GM12878 (cell line): ENCODE data around the gene CORO1C. TPM values are rescaled to one million over a fixed set of nuclear protein-coding genes. Genes with fewer than 3 reads are reported as not detected.

ENCODE experiments used
- ATAC-seq: fragments of 200-7000 bp; cut with Tn5 transposase; 3 replicates; pipeline ENCODE4 v1.9.1; 2020; ENCODE audit warnings: mild to moderate bottlenecking, moderate library complexity
- BruUV-seq: library from RNA; stranded (reverse); fragments of 400-500 nt; replicated peaks from 2 replicates; lab custom pipeline; 2021; lab: Mats Ljungman, UMichigan
- CTCF ChIA-PET: fragments of 300-600 bp; sonication (Branson Sonifier 250); formaldehyde crosslinking; extraction: SDS; loops from one replicate; lab custom pipeline; 2021; ENCODE audit warnings: inconsistent platforms; lab: Yijun Ruan, JAX
- POLR2A ChIA-PET: fragments of 350-600 bp; formaldehyde crosslinking; extraction: SDS; loops from one replicate; lab custom pipeline; 2021; ENCODE audit warnings: inconsistent platforms; lab: Charles Lee
- RAD21 ChIA-PET: fragments of 300-600 bp; sonication (Branson Sonifier 250); formaldehyde crosslinking; loops from one replicate; lab custom pipeline; 2023; ENCODE audit warnings: antibody characterized with exemption; ENCODE audit not compliant: unreplicated experiment; lab: Charles Lee
- SMC1A ChIA-PET: fragments of 300-600 bp; sonication (Branson Sonifier 250); formaldehyde crosslinking; loops from one replicate; lab custom pipeline; 2023; ENCODE audit not compliant: unreplicated experiment, uncharacterized antibody; lab: Charles Lee
- DNase-seq: peaks from one replicate; pipeline ENCODE4 v3.0.0-alpha.2; 2011; ENCODE audit warnings: low read depth, low spot score
- FAIRE-seq: peaks from 3 replicates; lab custom pipeline; 2011; peaks lifted over from hg19 to GRCh38; lab: Jason Lieb, UNC
- H2AFZ ChIP-seq: 2 replicates; pipeline ENCODE4 v1.6.0; 2011; ENCODE audit warnings: low read depth, low read length, control low read depth; ENCODE audit not compliant: control insufficient read depth
- H3K27ac ChIP-seq: 2 replicates; pipeline ENCODE4 v1.5.1; 2011; ENCODE audit warnings: control low read depth; ENCODE audit not compliant: control insufficient read depth, insufficient read depth
- H3K27me3 ChIP-seq, 2 experiments: replicated peaks in 1 of 2; 2 replicates each; pipeline versions ENCODE4 v1.6.0 to v1.6.1; 2011; ENCODE audit warnings: low read length in 1 of 2; ENCODE audit not compliant: control insufficient read depth in 2 of 2, insufficient read depth in 2 of 2
- H3K36me3 ChIP-seq, 2 experiments: 2 replicates each; pipeline ENCODE4 v1.5.1; 2011; ENCODE audit warnings: low read length in 1 of 2; ENCODE audit not compliant: control insufficient read depth in 2 of 2, insufficient read depth in 2 of 2
- H3K4me1 ChIP-seq: 2 replicates; pipeline ENCODE4 v1.6.1; 2011; ENCODE audit warnings: mild to moderate bottlenecking, low read length, moderate library complexity, mixed read lengths; ENCODE audit not compliant: control insufficient read depth, insufficient read depth
- H3K4me2 ChIP-seq: 2 replicates; pipeline ENCODE4 v1.6.0; 2011; ENCODE audit warnings: control low read depth; ENCODE audit not compliant: control insufficient read depth, insufficient read depth
- H3K4me3 ChIP-seq: fragments of 200-600 bp; sonication (generic); 2 replicates; pipeline ENCODE4 v1.5.1; 2016
- H3K79me2 ChIP-seq: 2 replicates; pipeline ENCODE4 v1.6.0; 2011; ENCODE audit warnings: low read length; ENCODE audit not compliant: control insufficient read depth, insufficient read depth
- H3K9ac ChIP-seq: 2 replicates; pipeline ENCODE4 v1.8.0; 2011; ENCODE audit warnings: low read length, control low read depth, mixed read lengths; ENCODE audit not compliant: control insufficient read depth, insufficient read depth
- H3K9me3 ChIP-seq: replicated peaks from 3 replicates; pipeline ENCODE4 v1.5.1; 2011; ENCODE audit warnings: mild to moderate bottlenecking, low read length; ENCODE audit not compliant: control insufficient read depth, insufficient read depth
- H4K20me1 ChIP-seq: 2 replicates; pipeline ENCODE4 v1.6.0; 2011; ENCODE audit not compliant: control insufficient read depth, insufficient read depth
- CHD1 ChIP-seq: IDR thresholded peaks from 2 replicates; pipeline ENCODE4 v1.6.1; 2012; ENCODE audit warnings: low read depth, low read length, improper control_type of control experiment
- GATAD2B ChIP-seq: fragments of 450-650 bp; conservative IDR thresholded peaks from 2 replicates; pipeline ENCODE4 v1.6.1; 2017; ENCODE audit warnings: low read depth, mild to moderate bottlenecking, moderate library complexity
- LARP7 ChIP-seq: fragments of 450-650 bp; IDR thresholded peaks from 2 replicates; pipeline ENCODE4 v1.6.1; 2017; ENCODE audit warnings: mild to moderate bottlenecking
- NKRF ChIP-seq: fragments of 450-650 bp; conservative IDR thresholded peaks from 2 replicates; pipeline ENCODE4 v1.6.1; 2017; ENCODE audit warnings: mild to moderate bottlenecking, moderate library complexity
- SRF ChIP-seq, 2 experiments: IDR thresholded peaks; 2 replicates each; pipeline ENCODE4 v1.6.1; 2011; ENCODE audit warnings: low read depth in 2 of 2, low read length in 2 of 2, mild to moderate bottlenecking in 1 of 2, moderate library complexity in 1 of 2
- SUPT20H ChIP-seq: IDR thresholded peaks from 2 replicates; pipeline ENCODE4 v1.6.1; 2011; ENCODE audit warnings: low read depth, mild to moderate bottlenecking, low read length, moderate library complexity, borderline replicate concordance; ENCODE audit not compliant: control insufficient read depth
- WGBS: methylation state at CpG from one replicate; pipeline ENCODE4 v1.1.6; 2016; ENCODE audit warnings: low lambda C conversion rate; ENCODE audit not compliant: insufficient replicate concordance, insufficient coverage; ENCODE audit errors: missing lambda C conversion rate; 5-methylcytosine and 5-hydroxymethylcytosine counted together
- in situ Hi-C: fragments of 300-500 bp; cut with MboI; formaldehyde crosslinking; loops from 9 replicates; pipeline ENCODE4 v1.14.3; 2018; ENCODE audit warnings: mixed read lengths
- intact Hi-C: fragments of 100-400 bp; cut with micrococcal nuclease; formaldehyde crosslinking; loops from one replicate; pipeline ENCODE4 v1.14.2; 2022; ENCODE audit not compliant: unreplicated experiment
- polyA plus RNA-seq, 11 experiments: library from polyadenylated mRNA; depleted of rRNA in 4 of 11; unstranded in 6 of 11; stranded (reverse) in 5 of 11; fragments of >200 nt; fragmentation: Nextera tagmentation in 4 of 11; fragmentation: Illumina TruSeq in 1 of 11; extraction: Ambion mirVana in 4 of 11; extraction: Trizol in 1 of 11; gene quantifications; 1 replicate in 1 of 11; 2 replicates in 10 of 11; pipeline versions ENCODE4 v1.2.1 to v1.2.3, GENCODE V29; 2011 to 2016; ENCODE audit warnings: inconsistent platforms in 2 of 11, missing spikeins in 2 of 11, low read depth in 1 of 11
- total RNA-seq, 4 experiments: library from RNA; depleted of rRNA in 3 of 4; stranded (reverse); fragments of >200 nt in 3 of 4; fragmentation: Illumina TruSeq in 1 of 4; extraction: Trizol in 1 of 4; gene quantifications; 2 replicates each; pipeline versions ENCODE4 v1.2.1 to v1.2.3, GENCODE V29; 2013 to 2021

The CORO1C gene
- total and polyA plus RNA-seq, 10 of the 15 experiments (the other 5 are each of a cell fraction or from before 2014, with no cell fraction given) = 52.7 to 254 (median 171) TPM

GRCh38 chr12:108753976-108754375, 22.7 kb upstream of the CORO1C start:
- Histone ChIP-seq H3K79me2 (no peaks in the 10 kb centered on the region), H3K4me2 (no peak overlapping the region), H3K27me3 (no peaks in the 10 kb centered on the region), H3K27ac (no peak overlapping the region), H4K20me1 (no peaks in the 10 kb centered on the region), H2AFZ (no peak overlapping the region), H3K9ac (no peak overlapping the region), H3K9me3 (no peaks in the 10 kb centered on the region), H3K4me1 (no peaks in the 10 kb centered on the region), H3K4me3 (no peak overlapping the region), H3K36me3 (no peaks in the 10 kb centered on the region)
- DNase-seq (no peak), ATAC-seq (no peak), FAIRE-seq (no peak)
- WGBS = 65% methylated on average over 6 of the region's 6 CpGs
- in situ Hi-C loops = no loop called here
- TF ChIP-seq CHD1 = no peak
- no peak for TF ChIP-seq NKRF
- TF ChIP-seq SRF (IDR thresholded peaks at IDR 0.05; ENCODE audit: low read depth in 2 of 2, low read length in 2 of 2) = no peak
- TF ChIP-seq LARP7 = no peak
- no peak for TF ChIP-seq SUPT20H
- TF ChIP-seq GATAD2B = no peak
- ChIA-PET CTCF (interaction anchor here (0.6 to 2.9 kb wide), 2 partner anchors 44 to 90 kb away, joined by 4 to 12 read pairs; no protein-coding TSS in a partner anchor), SMC1A (interaction anchor here (1.1 kb wide), 1 partner anchor 64 kb away, joined by 3 read pairs; no protein-coding TSS in a partner anchor), POLR2A (interaction anchor here (0.5 to 0.9 kb wide), 2 partner anchors 10 to 18 kb away, joined by 5 read pairs; no protein-coding TSS in a partner anchor), RAD21 (interaction anchor here (0.7 kb wide), 1 partner anchor 87 kb away, joined by 4 read pairs; no protein-coding TSS in a partner anchor)
- BruUV-seq = no TSS peak
- intact Hi-C loops = no loop called here
